ENCODE results near the gene PTCH1.

Gene PTCH1

DNA sequence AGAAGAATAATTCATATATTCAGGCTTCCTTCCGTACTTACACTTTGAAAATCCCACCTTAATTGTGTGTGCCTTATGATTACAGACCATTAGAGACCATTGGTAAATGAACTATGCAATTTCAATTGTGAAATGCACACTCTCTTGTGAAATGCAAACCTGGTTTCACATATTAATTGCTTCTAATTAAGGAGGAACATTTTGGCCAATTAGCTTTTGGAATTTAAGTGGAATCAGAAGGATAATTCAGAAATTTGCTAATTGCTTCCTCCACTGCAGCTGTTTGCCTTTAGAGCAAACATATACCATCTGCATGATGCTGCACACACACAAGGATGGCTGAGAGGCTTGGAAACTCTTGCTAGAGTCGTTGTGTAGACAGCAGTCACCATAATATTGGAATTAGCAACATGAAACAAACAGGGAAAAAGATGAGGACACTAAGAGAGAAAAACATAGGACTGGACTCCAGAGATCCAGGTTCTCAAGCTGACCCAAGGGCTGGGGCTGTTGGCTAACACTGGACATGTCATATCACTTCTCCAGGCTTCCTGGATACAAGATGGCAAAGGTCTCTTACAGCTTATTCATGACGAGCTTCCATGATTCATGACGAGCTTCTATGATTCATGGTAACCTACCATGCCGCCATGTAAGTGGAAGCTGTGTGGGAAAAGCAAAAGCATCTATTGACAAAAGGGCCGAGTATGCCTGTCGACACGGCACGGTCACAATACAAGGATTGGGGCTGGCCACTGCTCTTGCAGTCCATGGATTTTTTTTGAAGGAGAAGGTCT, 78.0 kb downstream of the PTCH1 start:
- no peak overlapping the region for H3K27ac ChIP-seq (ENCODE audit: low read length)
- H3K79me2 ChIP-seq (ENCODE audit: low read length): no peaks in the 10 kb centered on the region
- no peak overlapping the region for H3K4me3 ChIP-seq (ENCODE audit: low read length)
- no peak for TF ChIP-seq EZH2phosphoT487 (IDR thresholded peaks at IDR 0.05; ENCODE audit: low read depth)
- TF ChIP-seq, protein P1, sequence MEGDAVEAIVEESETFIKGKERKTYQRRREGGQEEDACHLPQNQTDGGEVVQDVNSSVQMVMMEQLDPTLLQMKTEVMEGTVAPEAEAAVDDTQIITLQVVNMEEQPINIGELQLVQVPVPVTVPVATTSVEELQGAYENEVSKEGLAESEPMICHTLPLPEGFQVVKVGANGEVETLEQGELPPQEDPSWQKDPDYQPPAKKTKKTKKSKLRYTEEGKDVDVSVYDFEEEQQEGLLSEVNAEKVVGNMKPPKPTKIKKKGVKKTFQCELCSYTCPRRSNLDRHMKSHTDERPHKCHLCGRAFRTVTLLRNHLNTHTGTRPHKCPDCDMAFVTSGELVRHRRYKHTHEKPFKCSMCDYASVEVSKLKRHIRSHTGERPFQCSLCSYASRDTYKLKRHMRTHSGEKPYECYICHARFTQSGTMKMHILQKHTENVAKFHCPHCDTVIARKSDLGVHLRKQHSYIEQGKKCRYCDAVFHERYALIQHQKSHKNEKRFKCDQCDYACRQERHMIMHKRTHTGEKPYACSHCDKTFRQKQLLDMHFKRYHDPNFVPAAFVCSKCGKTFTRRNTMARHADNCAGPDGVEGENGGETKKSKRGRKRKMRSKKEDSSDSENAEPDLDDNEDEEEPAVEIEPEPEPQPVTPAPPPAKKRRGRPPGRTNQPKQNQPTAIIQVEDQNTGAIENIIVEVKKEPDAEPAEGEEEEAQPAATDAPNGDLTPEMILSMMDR (IDR thresholded peaks at IDR 0.05; ENCODE audit: low read depth, low read length): no peak
- peaks cover 6% of the 10 kb centered on the region for H3K36me3 ChIP-seq (replicated peaks; ENCODE audit: low read depth, low read length)
- no peak overlapping the region for H3K4me2 ChIP-seq (ENCODE audit: low read length)
- no peak overlapping the region for H3K9ac ChIP-seq (ENCODE audit: low read length)
- H4K20me1 ChIP-seq (ENCODE audit: insufficient read depth, low read length): no peaks in the 10 kb centered on the region
- H3K4me1 ChIP-seq (ENCODE audit: low read length): peaks cover 21% of the 10 kb centered on the region
- no peak overlapping the region for H2AFZ ChIP-seq (ENCODE audit: low read depth, low read length)
- no peaks in the 10 kb centered on the region for H3K9me3 ChIP-seq (ENCODE audit: insufficient read depth, low read length)
- H3K27me3 ChIP-seq (ENCODE audit: low read depth, low read length): no peaks in the 10 kb centered on the region

DNA sequence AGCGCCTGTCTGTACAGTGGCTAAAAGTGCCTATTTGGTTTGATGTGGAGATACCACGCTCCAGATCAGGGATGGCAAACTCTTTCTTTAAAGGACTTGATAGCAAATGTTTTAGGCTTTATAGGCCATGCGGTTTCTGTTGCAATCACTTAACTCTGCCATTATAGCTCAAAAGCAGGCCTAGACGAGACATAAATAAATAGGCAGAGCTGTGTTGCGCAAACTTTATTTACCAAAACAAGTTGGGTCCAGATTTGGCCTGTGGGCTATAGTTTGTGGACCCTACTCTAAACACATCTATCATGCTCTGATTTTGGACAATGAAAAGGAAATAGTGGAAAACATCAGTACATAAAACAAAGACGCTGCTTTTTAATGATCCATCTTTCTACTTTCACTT, 79.2 kb downstream of the PTCH1 start:
- H4K20me1 ChIP-seq (ENCODE audit: insufficient read depth, low read length): no peaks in the 10 kb centered on the region
- no peak overlapping the region for H3K27ac ChIP-seq (ENCODE audit: low read length)
- H3K79me2 ChIP-seq (ENCODE audit: low read length): no peaks in the 10 kb centered on the region
- H3K36me3 ChIP-seq (replicated peaks; ENCODE audit: low read depth, low read length): peaks cover 6% of the 10 kb centered on the region
- no peak overlapping the region for H2AFZ ChIP-seq (ENCODE audit: low read depth, low read length)
- no peak overlapping the region for H3K4me3 ChIP-seq (ENCODE audit: low read length)
- H3K27me3 ChIP-seq (ENCODE audit: low read depth, low read length): no peaks in the 10 kb centered on the region
- H3K4me1 ChIP-seq (ENCODE audit: low read length): peaks cover 21% of the 10 kb centered on the region
- no peak for TF ChIP-seq EZH2phosphoT487 (IDR thresholded peaks at IDR 0.05; ENCODE audit: low read depth)
- TF ChIP-seq, protein P1 (IDR thresholded peaks at IDR 0.05; ENCODE audit: low read depth, low read length): no peak
- no peak overlapping the region for H3K4me2 ChIP-seq (ENCODE audit: low read length)
- H3K9me3 ChIP-seq (ENCODE audit: insufficient read depth, low read length): no peaks in the 10 kb centered on the region
- no peak overlapping the region for H3K9ac ChIP-seq (ENCODE audit: low read length)

DNA sequence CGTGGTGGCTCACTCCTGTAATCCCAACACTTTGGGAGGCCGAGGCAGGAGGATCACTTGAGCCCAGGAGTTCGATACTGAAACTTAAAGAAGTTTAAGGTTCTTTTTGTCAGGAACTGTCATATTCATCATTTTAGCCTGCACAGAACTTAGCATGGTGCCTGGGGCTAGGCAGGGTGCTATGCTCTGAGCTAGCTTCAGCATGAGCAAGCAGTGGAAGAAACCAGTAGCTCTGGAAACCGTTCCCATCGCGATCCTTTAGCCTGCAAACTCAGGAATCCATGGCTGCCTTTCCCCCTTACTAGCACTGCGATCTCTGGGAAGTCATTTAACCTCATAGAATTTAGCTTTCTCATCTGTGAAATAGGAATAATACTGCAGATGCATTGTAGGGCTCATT, 80.4 kb downstream of the PTCH1 start:
- Histone ChIP-seq H4K20me1 (ENCODE audit: insufficient read depth, low read length) (no peaks in the 10 kb centered on the region), H3K79me2 (ENCODE audit: low read length) (no peaks in the 10 kb centered on the region), H3K36me3 (replicated peaks; ENCODE audit: low read depth, low read length) (no peaks in the 10 kb centered on the region), H3K4me1 (ENCODE audit: low read length) (peaks cover 20% of the 10 kb centered on the region), H3K9ac (ENCODE audit: low read length) (no peak overlapping the region), H3K27me3 (ENCODE audit: low read depth, low read length) (no peaks in the 10 kb centered on the region), H3K4me3 (ENCODE audit: low read length) (no peak overlapping the region), H3K4me2 (ENCODE audit: low read length) (no peak overlapping the region), H3K9me3 (ENCODE audit: insufficient read depth, low read length) (no peaks in the 10 kb centered on the region), H3K27ac (ENCODE audit: low read length) (no peak overlapping the region), H2AFZ (ENCODE audit: low read depth, low read length) (no peak overlapping the region)
- TF ChIP-seq, protein P1 (IDR thresholded peaks at IDR 0.05; ENCODE audit: low read depth, low read length): no peak
- no peak for TF ChIP-seq EZH2phosphoT487 (IDR thresholded peaks at IDR 0.05; ENCODE audit: low read depth)

DNA sequence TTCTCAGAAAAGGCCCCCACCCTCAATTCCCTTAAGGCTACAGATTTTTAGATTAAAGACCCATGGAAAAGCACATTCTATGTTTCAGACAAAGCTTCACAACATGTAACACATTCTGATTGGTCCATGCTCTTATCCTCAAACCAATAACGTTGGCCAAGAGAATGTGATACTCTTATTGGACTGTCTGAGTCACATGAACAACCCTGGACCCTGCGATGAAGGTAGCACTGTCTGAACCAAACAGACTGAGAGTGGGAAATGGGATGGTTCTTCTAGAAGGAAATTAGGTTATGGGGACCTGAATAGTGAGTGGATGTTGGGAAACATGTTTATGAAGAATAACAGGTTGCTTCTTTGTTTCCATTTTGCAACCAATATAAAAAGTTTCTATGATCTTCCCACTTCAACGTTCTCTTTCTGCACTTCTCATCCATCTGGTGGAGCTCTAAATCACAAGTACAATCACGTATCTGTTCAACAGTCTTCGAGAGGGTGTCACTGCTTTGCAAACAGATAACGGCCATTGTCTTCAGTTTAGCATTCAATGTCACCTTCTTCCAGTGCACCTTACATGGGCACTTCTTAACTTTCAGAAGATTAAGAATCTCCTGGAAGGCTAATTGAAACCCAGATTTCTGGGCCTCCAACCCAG, 81.6 kb downstream of the PTCH1 start:
- Histone ChIP-seq H3K4me3 (ENCODE audit: low read length) (no peak overlapping the region), H3K27me3 (ENCODE audit: low read depth, low read length) (no peaks in the 10 kb centered on the region), H3K4me1 (ENCODE audit: low read length) (peaks cover 14% of the 10 kb centered on the region), H3K9me3 (ENCODE audit: insufficient read depth, low read length) (no peaks in the 10 kb centered on the region), H3K79me2 (ENCODE audit: low read length) (no peaks in the 10 kb centered on the region), H3K9ac (ENCODE audit: low read length) (no peak overlapping the region), H3K4me2 (ENCODE audit: low read length) (no peak overlapping the region), H3K36me3 (replicated peaks; ENCODE audit: low read depth, low read length) (no peaks in the 10 kb centered on the region), H4K20me1 (ENCODE audit: insufficient read depth, low read length) (no peaks in the 10 kb centered on the region), H2AFZ (ENCODE audit: low read depth, low read length) (no peak overlapping the region), H3K27ac (ENCODE audit: low read length) (no peak overlapping the region)
- TF ChIP-seq EZH2phosphoT487 (IDR thresholded peaks at IDR 0.05; ENCODE audit: low read depth): no peak
- TF ChIP-seq, protein P1 (IDR thresholded peaks at IDR 0.05; ENCODE audit: low read depth, low read length): peak; percentile 26; the same call in 1 of the 2 replicates
